OCI-LY3 (cell line): ENCODE results near the gene REPS2.
A peak's percentile ranks its signal among the peaks of the same experiment; 100 is the strongest.

ENCODE experiments used
- H2AFZ ChIP-seq: fragments of 200-600, 300-600 bp; shearing (Covaris generic); 2 replicates; pipeline ENCODE4 v1.6.0; 2014; ENCODE audit warnings: antibody characterized with exemption, low read depth, low read length
- H3K27ac ChIP-seq: fragments of 200-600, 300-600 bp; sonication (generic); 2 replicates; pipeline ENCODE4 v1.5.1; 2014; ENCODE audit warnings: mild to moderate bottlenecking, low read length, moderate library complexity, mixed read lengths
- H3K27me3 ChIP-seq: fragments of 200-600, 300-600 bp; sonication (generic); 2 replicates; pipeline ENCODE4 v1.6.1; 2014; ENCODE audit warnings: low read depth, low read length, mixed read lengths
- H3K36me3 ChIP-seq: fragments of 200-600, 300-600 bp; sonication (generic); replicated peaks from 2 replicates; pipeline ENCODE3; 2014; ENCODE audit warnings: low read depth, low read length, mixed read lengths
- H3K4me1 ChIP-seq: fragments of 300-600, 200-600 bp; sonication (generic); 2 replicates; pipeline ENCODE4 v1.6.1; 2014; ENCODE audit warnings: low read length, mixed read lengths
- H3K4me2 ChIP-seq: fragments of 200-600, 300-600 bp; sonication (generic); 2 replicates; pipeline ENCODE4 v1.6.1; 2014; ENCODE audit warnings: low read length, mixed read lengths
- H3K4me3 ChIP-seq: fragments of 300-600, 200-600 bp; sonication (generic); 2 replicates; pipeline ENCODE4 v1.5.1; 2014; ENCODE audit warnings: antibody characterized with exemption, mild to moderate bottlenecking, low read length, moderate library complexity
- H3K79me2 ChIP-seq: fragments of 300-600, 200-600 bp; shearing (Covaris generic); 2 replicates; pipeline ENCODE4 v1.6.1; 2014; ENCODE audit warnings: mild to moderate bottlenecking, low read length, mixed read lengths
- H3K9ac ChIP-seq: fragments of 300-600, 200-600 bp; shearing (Covaris generic); 2 replicates; pipeline ENCODE4 v1.6.0; 2014; ENCODE audit warnings: mild to moderate bottlenecking, low read length, moderate library complexity
- H3K9me3 ChIP-seq: fragments of 200-600, 300-600 bp; shearing (Covaris generic); 2 replicates; pipeline ENCODE4 v1.6.1; 2014; ENCODE audit warnings: low read length, mixed read lengths; ENCODE audit not compliant: insufficient read depth
- H4K20me1 ChIP-seq: fragments of 200-600, 300-600 bp; sonication (generic); 2 replicates; pipeline ENCODE4 v1.6.1; 2016; ENCODE audit warnings: low read length, mixed read lengths; ENCODE audit not compliant: insufficient read depth
- EZH2phosphoT487 ChIP-seq: fragments of 200-600 bp; shearing (Covaris generic); IDR thresholded peaks from 2 replicates; pipeline ENCODE4 v1.6.1; 2018; ENCODE audit warnings: antibody characterized with exemption, mixed run types, low read depth
- TF ChIP-seq, protein P1 (sequence below): fragments of 200-600, 300-600 bp; sonication (generic); IDR thresholded peaks from 2 replicates; pipeline ENCODE4 v1.5.1; 2014; ENCODE audit warnings: antibody characterized with exemption, low read length, low read depth

REPS2 gene

DNA sequence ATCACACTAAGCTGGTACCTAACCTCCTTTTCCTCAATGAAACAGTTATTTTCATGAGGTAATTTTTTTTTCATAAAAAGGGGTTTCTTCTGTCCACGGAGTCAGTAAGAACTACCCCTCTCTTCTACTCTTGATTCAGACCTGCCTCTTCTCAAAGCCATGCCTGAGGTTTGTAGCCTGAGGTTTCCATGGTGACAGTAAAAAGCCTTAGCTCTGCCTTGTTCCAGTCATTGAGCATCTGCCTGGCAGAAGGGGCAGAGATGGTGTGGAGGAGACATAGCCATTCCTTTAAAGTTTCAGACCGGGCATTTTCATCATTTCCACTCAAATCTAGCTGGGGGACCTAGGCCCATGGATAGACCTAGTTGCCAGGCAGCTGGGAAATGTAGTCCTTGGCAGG is 135.5 kb downstream of the REPS2 start:
- Histone ChIP-seq H3K27me3 (peaks cover 8% of the 10 kb centered on the region; the same call in 1 of the 2 replicates), H3K4me2 (no peak overlapping the region), H3K27ac (no peak overlapping the region), H3K4me3 (no peak overlapping the region), H2AFZ (no peak overlapping the region), H4K20me1 (no peaks in the 10 kb centered on the region), H3K9ac (no peak overlapping the region), H3K9me3 (no peaks in the 10 kb centered on the region), H3K79me2 (no peaks in the 10 kb centered on the region), H3K36me3 (no peaks in the 10 kb centered on the region), H3K4me1 (no peaks in the 10 kb centered on the region)
- TF ChIP-seq, protein P1, sequence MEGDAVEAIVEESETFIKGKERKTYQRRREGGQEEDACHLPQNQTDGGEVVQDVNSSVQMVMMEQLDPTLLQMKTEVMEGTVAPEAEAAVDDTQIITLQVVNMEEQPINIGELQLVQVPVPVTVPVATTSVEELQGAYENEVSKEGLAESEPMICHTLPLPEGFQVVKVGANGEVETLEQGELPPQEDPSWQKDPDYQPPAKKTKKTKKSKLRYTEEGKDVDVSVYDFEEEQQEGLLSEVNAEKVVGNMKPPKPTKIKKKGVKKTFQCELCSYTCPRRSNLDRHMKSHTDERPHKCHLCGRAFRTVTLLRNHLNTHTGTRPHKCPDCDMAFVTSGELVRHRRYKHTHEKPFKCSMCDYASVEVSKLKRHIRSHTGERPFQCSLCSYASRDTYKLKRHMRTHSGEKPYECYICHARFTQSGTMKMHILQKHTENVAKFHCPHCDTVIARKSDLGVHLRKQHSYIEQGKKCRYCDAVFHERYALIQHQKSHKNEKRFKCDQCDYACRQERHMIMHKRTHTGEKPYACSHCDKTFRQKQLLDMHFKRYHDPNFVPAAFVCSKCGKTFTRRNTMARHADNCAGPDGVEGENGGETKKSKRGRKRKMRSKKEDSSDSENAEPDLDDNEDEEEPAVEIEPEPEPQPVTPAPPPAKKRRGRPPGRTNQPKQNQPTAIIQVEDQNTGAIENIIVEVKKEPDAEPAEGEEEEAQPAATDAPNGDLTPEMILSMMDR: no peak
- no peak for TF ChIP-seq EZH2phosphoT487

DNA sequence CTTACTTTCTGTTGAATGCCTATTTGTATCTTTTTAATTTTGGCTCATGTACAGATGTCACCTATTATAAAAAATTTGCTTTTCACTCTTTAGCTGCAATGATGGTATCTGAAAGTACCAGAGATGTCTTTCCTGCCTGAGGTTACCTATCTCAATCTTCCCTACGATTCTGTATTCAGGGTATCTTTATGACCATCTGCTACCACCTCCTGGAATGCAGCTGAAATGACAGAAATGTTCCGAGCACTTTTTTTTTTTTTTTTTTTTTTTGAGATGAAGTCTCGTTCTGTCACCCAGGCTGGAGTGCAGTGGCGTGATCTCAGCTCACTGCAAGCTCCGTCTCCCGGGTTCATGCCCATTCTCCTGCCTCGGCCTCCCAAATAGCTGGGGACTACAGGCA is 136.4 kb downstream of the REPS2 start:
- no peak for TF ChIP-seq EZH2phosphoT487
- TF ChIP-seq, protein P1: peak; percentile 35
- H3K27me3 ChIP-seq: peaks cover 8% of the 10 kb centered on the region; the same call in 1 of the 2 replicates
- H3K4me3 ChIP-seq: no peak overlapping the region
- peak overlapping the region; percentile 32 for H3K4me2 ChIP-seq
- no peak overlapping the region for H3K27ac ChIP-seq
- no peak overlapping the region for H3K9ac ChIP-seq
- H3K79me2 ChIP-seq: no peaks in the 10 kb centered on the region
- H4K20me1 ChIP-seq: no peaks in the 10 kb centered on the region
- no peaks in the 10 kb centered on the region for H3K4me1 ChIP-seq
- H2AFZ ChIP-seq: no peak overlapping the region
- no peaks in the 10 kb centered on the region for H3K36me3 ChIP-seq
- H3K9me3 ChIP-seq: no peaks in the 10 kb centered on the region

DNA sequence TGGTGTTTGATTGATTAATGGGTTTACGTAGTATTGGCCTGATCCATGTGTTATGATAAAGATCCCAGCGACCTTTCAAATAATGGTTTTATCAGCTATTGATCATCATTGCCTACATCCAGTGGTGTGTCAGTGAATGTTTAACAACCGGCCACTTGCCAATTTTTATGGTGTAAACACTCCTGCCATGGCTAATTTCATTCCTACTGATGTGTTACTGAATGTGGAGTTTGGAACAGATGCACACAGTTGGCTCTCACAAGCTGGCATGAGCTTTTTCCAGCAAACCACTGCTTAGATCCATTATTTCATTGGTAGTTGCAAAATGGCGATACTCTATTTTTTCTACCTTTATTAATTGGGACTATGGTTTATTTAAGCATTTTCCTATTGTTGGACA is 139.9 kb downstream of the REPS2 start:
- Histone ChIP-seq H3K9me3 (no peaks in the 10 kb centered on the region), H4K20me1 (no peaks in the 10 kb centered on the region), H3K4me1 (no peaks in the 10 kb centered on the region), H3K36me3 (no peaks in the 10 kb centered on the region), H3K4me2 (no peak overlapping the region), H3K27ac (no peak overlapping the region), H3K4me3 (no peak overlapping the region), H3K9ac (no peak overlapping the region), H2AFZ (no peak overlapping the region), H3K27me3 (peaks cover 11% of the 10 kb centered on the region; the same call in 1 of the 2 replicates), H3K79me2 (no peaks in the 10 kb centered on the region)
- TF ChIP-seq EZH2phosphoT487: no peak
- TF ChIP-seq, protein P1: no peak

- no peak overlapping the region for H3K4me3 ChIP-seq
- H3K36me3 ChIP-seq: no peaks in the 10 kb centered on the region
- H3K27me3 ChIP-seq: peaks cover 10% of the 10 kb centered on the region; the same call in 1 of the 2 replicates
- H3K9me3 ChIP-seq: no peaks in the 10 kb centered on the region
- H3K27ac ChIP-seq: no peak overlapping the region
- H2AFZ ChIP-seq: no peak overlapping the region
- peaks cover 6% of the 10 kb centered on the region for H3K4me1 ChIP-seq
- no peak overlapping the region for H3K4me2 ChIP-seq
- H3K79me2 ChIP-seq: no peaks in the 10 kb centered on the region
- TF ChIP-seq, protein P1: no peak
- no peak for TF ChIP-seq EZH2phosphoT487
- H3K9ac ChIP-seq: no peak overlapping the region
- H4K20me1 ChIP-seq: no peaks in the 10 kb centered on the region
These were observed 148.7 kb downstream of the REPS2 start for GRCh38 chrX:17095161-17095560.
